Stomach smooth muscle (tissue), 2 donors: ENCODE measurements around the gene HAPSTR1.

ENCODE experiments used
- H3K27ac ChIP-seq: one replicate; pipeline ENCODE4 v1.7.0; 2013; ENCODE audit warnings: mild to moderate bottlenecking, low read length, inconsistent platforms
- H3K27me3 ChIP-seq, 2 donors: one replicate each; pipeline ENCODE4 v1.7.0; 2013; ENCODE audit warnings: low read length in 2 of 2; ENCODE audit not compliant: insufficient read depth in 2 of 2, control insufficient read depth in 1 of 2
- H3K36me3 ChIP-seq, 2 donors: one replicate each; pipeline ENCODE4 v1.7.0; 2013; ENCODE audit warnings: low read length in 2 of 2; ENCODE audit not compliant: control insufficient read depth in 2 of 2, insufficient read depth in 2 of 2
- H3K4me1 ChIP-seq: one replicate; pipeline ENCODE4 v1.7.0; 2013; ENCODE audit warnings: low read length; ENCODE audit not compliant: control insufficient read depth, insufficient read depth
- H3K4me3 ChIP-seq, 2 donors: one replicate each; pipeline ENCODE4 v1.7.0; 2013; ENCODE audit warnings: low read length in 2 of 2
- H3K9ac ChIP-seq, 2 donors: one replicate each; pipeline ENCODE4 v1.7.0; 2013; ENCODE audit warnings: low read length in 2 of 2, mild to moderate bottlenecking in 1 of 2
- H3K9me3 ChIP-seq, 2 donors: one replicate each; pipeline ENCODE4 v1.7.0; 2013; ENCODE audit warnings: low read length in 2 of 2; ENCODE audit not compliant: control insufficient read depth in 2 of 2
- donor health status: healthy.
- donor health status: Pancreatic carcinoma.

The HAPSTR1 gene

DNA sequence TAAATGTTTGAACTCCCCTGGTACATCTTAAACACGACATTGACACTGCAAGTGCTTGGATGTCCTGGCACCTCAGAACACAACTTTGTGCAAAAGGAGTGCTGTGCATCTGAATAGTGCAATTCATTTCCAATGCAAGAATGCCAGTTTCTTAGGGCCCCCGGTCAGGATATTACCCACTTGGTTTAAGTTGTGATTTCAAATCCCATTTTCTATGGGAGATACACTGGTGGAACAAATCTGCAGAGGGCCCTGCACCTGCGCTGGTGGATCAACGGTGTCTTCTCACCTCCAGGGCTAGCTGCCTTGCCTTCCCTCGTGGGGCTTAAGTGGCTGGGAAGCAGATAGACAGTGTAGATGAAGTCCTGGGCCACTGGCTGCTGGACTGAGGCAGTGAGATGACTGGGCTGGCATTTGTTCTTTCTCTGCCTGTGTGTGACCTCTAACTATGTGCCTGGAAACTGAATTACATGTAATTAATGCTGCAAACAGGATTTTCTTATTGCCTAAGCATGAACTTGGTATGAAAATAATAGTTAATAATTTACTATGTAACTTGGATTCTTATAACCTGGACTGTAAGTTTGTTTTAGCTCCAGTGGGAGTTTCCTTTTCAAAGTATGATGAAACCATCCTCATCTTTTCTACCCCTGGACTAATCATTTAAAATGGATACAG is 20.9 kb downstream of the HAPSTR1 start:
- no peaks in the 10 kb centered on the region for H3K9me3 ChIP-seq
- H3K9ac ChIP-seq, result no peak overlapping the region
- peaks cover 14 to 16% of the 10 kb centered on the region in 2 donors for H3K36me3 ChIP-seq
- H3K4me1 ChIP-seq, result peaks cover 26% of the 10 kb centered on the region
- H3K27ac ChIP-seq, result no peak overlapping the region
- H3K27me3 ChIP-seq, result no peaks in the 10 kb centered on the region
- peak overlapping the region; percentile 20 to 40 for H3K4me3 ChIP-seq

DNA sequence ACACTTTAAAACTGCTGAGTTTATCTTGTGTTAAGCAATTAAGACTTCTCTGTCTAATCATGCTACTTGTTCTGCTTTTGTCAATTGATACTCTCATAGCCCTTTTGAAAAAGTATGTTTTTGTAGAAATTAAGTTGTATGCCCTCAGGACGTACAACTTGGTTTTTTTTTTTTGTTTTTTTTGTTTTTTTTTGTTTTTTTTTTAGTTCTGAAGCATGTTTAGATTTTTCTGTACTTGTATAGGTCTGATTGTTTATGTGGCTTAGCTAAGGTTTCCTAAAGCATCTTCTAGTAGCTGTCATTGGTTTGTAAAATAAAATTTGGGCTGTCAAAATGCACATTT is 21.4 kb downstream of the HAPSTR1 start:
- H3K36me3 ChIP-seq, result peaks cover 11 to 16% of the 10 kb centered on the region in 2 donors

DNA sequence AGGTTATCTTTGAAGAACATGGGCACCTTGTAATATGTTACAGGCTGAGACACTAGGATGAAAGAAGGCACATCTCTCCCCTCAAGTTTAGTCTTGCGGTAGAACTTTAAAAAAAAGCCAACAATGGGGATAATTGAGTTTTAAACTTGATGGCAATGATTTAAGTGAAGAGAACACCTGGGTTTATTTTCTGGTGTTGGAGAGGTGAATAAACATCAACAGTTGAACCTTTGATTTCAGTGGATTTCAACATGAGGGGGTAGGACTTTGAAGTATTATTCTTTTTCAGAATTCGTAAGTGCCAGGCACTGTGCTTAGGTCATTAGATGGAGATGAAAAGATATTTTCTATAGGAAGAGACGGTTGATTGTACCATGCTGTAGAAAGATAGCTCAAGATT is 22.3 kb downstream of the HAPSTR1 start:
- H3K27ac ChIP-seq, result no peak overlapping the region

More for the DNA sequence above, 21.4 kb downstream of the HAPSTR1 start:
- Histone ChIP-seq H3K27ac (no peak overlapping the region), H3K9me3 (no peaks in the 10 kb centered on the region), H3K27me3 (no peaks in the 10 kb centered on the region), H3K4me1 (peaks cover 21% of the 10 kb centered on the region), H3K4me3 (no peak overlapping the region), H3K9ac (no peak overlapping the region)

DNA sequence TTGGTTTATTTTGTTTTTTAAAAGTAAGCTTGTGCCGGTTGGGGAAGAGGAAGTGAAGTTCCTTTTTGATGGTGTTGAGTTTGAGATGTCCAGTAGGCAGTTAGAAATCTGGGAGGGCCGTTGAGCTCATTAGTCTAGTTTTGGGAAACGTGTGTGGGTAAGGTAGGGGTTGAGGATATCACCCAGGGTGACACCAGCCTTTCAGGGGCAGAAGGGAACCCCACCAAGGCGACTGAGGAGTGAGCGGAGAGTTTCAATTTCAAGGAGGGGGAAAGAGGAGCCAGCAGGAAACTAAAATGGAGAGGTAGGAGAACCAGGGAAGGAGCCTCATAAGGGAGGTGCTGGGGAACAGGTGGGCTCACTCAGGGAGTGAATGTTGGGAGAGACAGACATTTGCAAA is 22.7 kb downstream of the HAPSTR1 start:
- Histone ChIP-seq H3K9ac (no peak overlapping the region), H3K27me3 (no peaks in the 10 kb centered on the region), H3K36me3 (peaks cover 10 to 11% of the 10 kb centered on the region in 2 donors), H3K4me3 (no peak overlapping the region), H3K27ac (no peak overlapping the region), H3K4me1 (peaks cover 19% of the 10 kb centered on the region), H3K9me3 (no peaks in the 10 kb centered on the region)

More for the DNA sequence above, 22.3 kb downstream of the HAPSTR1 start:
- Histone ChIP-seq H3K4me3 (no peak overlapping the region), H3K27me3 (no peaks in the 10 kb centered on the region), H3K36me3 (peaks cover 10 to 15% of the 10 kb centered on the region in 2 donors), H3K9ac (no peak overlapping the region), H3K4me1 (peaks cover 21% of the 10 kb centered on the region), H3K9me3 (no peaks in the 10 kb centered on the region)

DNA sequence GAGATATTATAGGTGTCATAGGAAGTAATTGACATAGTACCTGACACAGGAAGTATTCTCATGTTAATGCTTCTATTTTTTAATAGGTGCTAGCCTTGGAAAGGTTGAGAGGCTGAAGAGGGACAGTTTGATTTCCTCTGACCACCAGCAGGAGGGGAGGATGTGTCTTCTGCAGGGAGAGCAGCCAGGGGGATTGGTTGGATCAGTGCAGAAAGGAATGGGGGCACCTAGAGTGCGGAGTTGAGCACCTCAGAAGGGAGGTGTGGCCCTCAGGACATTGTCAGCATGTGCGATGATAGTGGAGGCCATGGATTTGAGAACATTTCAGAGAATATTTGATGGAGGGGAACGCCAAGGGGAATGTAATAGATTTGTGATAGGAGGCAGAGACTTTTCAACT is 23.4 kb downstream of the HAPSTR1 start:
- H3K36me3 ChIP-seq, result peaks cover 10 to 11% of the 10 kb centered on the region in 2 donors
- H3K27me3 ChIP-seq, result no peaks in the 10 kb centered on the region
- no peak overlapping the region for H3K9ac ChIP-seq
- no peaks in the 10 kb centered on the region for H3K9me3 ChIP-seq
- H3K4me3 ChIP-seq, result no peak overlapping the region
- H3K4me1 ChIP-seq, result peaks cover 15% of the 10 kb centered on the region
- H3K27ac ChIP-seq, result no peak overlapping the region

DNA sequence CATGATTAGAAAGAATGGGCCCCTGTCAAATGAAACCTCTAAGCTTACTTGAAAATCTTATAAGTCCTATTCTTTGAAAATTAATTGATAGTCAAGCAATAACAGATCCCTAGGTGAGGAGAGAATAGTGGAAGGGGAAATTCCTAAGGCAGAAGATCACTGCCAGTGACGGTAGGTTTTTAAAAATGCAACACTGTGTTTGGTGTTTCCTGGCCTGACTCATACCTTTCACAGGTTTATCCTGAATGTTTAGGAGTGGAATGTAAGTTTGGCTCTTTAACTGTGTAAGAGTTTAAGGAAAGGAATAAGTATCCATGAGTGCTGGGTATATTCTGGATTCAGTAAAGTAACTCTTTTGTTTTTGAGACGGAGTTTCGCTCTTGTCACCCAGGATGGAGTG is 23.8 kb downstream of the HAPSTR1 start:
- H3K27ac ChIP-seq, result no peak overlapping the region
- H3K9me3 ChIP-seq, result no peaks in the 10 kb centered on the region
- H3K36me3 ChIP-seq, result peaks cover 10 to 11% of the 10 kb centered on the region in 2 donors
- H3K4me3 ChIP-seq, result no peak overlapping the region
- peaks cover 19% of the 10 kb centered on the region for H3K4me1 ChIP-seq
- H3K9ac ChIP-seq, result no peak overlapping the region
- H3K27me3 ChIP-seq, result no peaks in the 10 kb centered on the region

DNA sequence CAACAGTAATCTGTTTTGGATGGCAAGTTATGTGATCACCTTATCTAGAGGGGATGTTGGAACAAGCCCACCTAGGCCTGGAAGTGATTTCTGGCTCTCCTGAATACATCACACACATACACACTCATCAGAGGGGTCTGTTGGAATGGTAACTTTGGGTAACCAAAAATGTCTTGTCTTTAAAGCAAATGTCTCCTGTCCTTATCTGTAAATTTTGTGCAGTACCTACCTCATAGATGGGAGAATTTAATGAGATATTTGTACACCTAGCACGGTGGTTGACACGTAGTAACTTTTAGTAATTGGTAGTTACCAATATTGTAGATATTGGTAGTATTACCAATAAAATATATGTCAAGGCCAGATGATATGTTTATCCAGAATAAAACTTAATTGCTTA is 24.7 kb downstream of the HAPSTR1 start:
- H3K27me3 ChIP-seq, result no peaks in the 10 kb centered on the region

DNA sequence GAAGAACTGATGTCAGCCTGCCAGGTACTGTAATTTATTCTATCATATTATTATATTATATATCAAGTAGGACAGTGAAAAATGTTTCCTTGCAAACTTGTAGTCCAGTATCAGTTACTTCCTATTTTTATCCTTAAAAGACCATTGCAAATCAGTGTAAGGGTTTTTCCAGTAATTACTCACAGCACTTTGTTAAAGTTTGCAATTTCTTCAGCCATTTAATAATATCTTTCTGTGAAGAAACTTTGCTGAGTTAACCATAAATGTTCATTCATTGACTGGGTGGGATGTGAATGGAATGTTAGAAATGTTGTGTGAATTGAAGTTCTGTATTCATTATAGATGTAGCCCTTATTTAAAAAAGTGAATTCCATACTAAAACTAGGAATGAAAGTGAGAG is 26.7 kb downstream of the HAPSTR1 start:
- Histone ChIP-seq H3K4me3 (no peak overlapping the region), H3K4me1 (peaks cover 7% of the 10 kb centered on the region), H3K9me3 (no peaks in the 10 kb centered on the region), H3K9ac (no peak overlapping the region), H3K27me3 (no peaks in the 10 kb centered on the region), H3K27ac (no peak overlapping the region), H3K36me3 (peaks cover 11 to 20% of the 10 kb centered on the region in 2 donors)

More for the DNA sequence above, 24.7 kb downstream of the HAPSTR1 start:
- Histone ChIP-seq H3K9ac (no peak overlapping the region), H3K36me3 (peaks cover 10 to 11% of the 10 kb centered on the region in 2 donors), H3K27ac (no peak overlapping the region), H3K4me3 (no peak overlapping the region), H3K9me3 (no peaks in the 10 kb centered on the region), H3K4me1 (peaks cover 17% of the 10 kb centered on the region)

DNA sequence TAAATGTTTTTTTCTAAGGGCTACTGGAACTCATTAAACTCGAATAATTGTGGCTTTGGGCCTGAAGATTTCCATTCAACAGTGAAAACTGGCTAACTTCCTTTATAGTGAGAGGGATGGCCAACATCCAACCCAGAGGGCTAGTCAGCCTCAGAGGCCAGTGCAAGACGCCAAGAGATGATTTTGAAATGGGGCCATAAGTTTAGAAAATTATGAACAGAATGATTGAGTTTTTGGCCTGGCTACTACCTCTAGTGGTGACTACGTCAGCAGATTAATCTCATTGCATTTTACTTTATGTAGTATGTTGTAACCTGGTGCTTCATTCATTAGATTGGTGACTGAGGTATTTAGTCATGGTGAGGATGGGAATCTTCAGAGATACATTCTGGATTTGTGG is 28.4 kb downstream of the HAPSTR1 start:
- Histone ChIP-seq H3K9me3 (no peaks in the 10 kb centered on the region), H3K9ac (no peak overlapping the region), H3K36me3 (peaks cover 11 to 22% of the 10 kb centered on the region in 2 donors), H3K27ac (no peak overlapping the region), H3K4me1 (peaks cover 9% of the 10 kb centered on the region), H3K27me3 (no peaks in the 10 kb centered on the region), H3K4me3 (no peak overlapping the region)

DNA sequence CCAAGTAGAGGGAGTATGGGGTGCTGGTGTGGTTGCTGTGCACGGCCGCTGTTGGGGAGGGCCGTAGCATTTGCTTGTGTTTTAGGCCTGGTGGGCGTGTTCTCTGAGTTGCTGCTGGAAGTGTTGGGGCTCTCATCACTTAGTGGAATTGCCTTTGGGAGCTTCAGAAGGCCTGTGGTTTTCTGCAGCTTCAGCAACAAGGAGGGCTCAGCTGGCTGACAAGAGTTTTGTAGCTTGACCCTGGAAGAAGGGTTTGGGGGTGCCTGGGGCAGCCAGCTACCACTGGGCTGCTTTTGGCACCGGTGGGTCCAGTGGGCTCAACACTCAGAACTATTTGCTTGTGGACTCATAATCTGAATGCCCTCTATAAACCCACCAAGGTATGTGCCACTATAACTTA is 30.9 kb downstream of the HAPSTR1 start:
- H3K27ac ChIP-seq, result no peak overlapping the region
- H3K36me3 ChIP-seq, result peaks cover 4 to 16% of the 10 kb centered on the region in 2 donors
- no peaks in the 10 kb centered on the region for H3K27me3 ChIP-seq
- peaks cover 19% of the 10 kb centered on the region for H3K4me1 ChIP-seq
- H3K4me3 ChIP-seq, result no peak overlapping the region
- no peak overlapping the region for H3K9ac ChIP-seq
- H3K9me3 ChIP-seq, result no peaks in the 10 kb centered on the region

DNA sequence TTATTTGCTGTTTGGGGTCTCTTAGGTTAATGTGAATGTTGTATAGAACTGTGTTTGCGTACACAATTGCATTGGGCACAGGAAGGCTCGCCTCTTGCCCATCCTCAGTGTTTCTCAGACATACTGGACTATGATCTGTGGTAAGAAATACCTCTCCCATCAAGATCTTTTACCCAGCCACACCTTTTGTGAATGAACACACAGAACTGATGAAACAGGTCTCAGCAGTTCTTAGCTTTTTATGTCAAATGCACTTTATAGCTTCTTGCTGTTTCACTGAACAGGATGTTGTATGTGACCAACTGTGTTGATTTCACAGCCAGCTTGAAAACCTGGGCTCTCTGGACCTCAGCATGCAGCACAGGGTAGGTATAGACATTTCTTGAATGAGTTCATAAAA is 31.5 kb downstream of the HAPSTR1 start:
- no peak overlapping the region for H3K4me3 ChIP-seq
- no peaks in the 10 kb centered on the region for H3K27me3 ChIP-seq
- no peak overlapping the region for H3K27ac ChIP-seq
- H3K36me3 ChIP-seq, result peaks cover 0 to 14% of the 10 kb centered on the region in 2 donors
- H3K9me3 ChIP-seq, result no peaks in the 10 kb centered on the region
- no peak overlapping the region for H3K9ac ChIP-seq
- H3K4me1 ChIP-seq, result peaks cover 23% of the 10 kb centered on the region
